ENCODE measurements around the gene FOCAD.

- TF ChIP-seq CTCF (IDR thresholded peaks at IDR 0.05; ENCODE audit: low read depth, low read length, poor library complexity, severe bottlenecking) (no peak), EZH2phosphoT487 (IDR thresholded peaks at IDR 0.05; ENCODE audit: borderline replicate concordance, low read length) (no peak)
These were observed 261.8 kb downstream of the FOCAD start for GRCh38 chr9:20945856-20946255.

Measured in DOHH2 (cell line).